Myocyte (in vitro differentiated cells): Measurements from ENCODE around the gene NPAS2. TPM values are rescaled to one million over a fixed set of nuclear protein-coding genes. Genes with fewer than 3 reads are reported as not detected.

ENCODE experiments used
- DNase-seq: peaks from one replicate; pipeline ENCODE4 v3.0.0-alpha.2; 2012; ENCODE audit warnings: low read depth
- polyA plus RNA-seq: library from polyadenylated mRNA; unstranded; fragments of >200 nt; gene quantifications from one replicate; pipeline ENCODE4 v1.2.1, GENCODE V29; 2012; ENCODE audit warnings: missing spikeins
- total RNA-seq: library from RNA; depleted of rRNA; stranded (reverse); fragments of >200 nt; gene quantifications from 2 replicates; pipeline ENCODE4 v1.2.3, GENCODE V29; 2014

Gene NPAS2, protein sequence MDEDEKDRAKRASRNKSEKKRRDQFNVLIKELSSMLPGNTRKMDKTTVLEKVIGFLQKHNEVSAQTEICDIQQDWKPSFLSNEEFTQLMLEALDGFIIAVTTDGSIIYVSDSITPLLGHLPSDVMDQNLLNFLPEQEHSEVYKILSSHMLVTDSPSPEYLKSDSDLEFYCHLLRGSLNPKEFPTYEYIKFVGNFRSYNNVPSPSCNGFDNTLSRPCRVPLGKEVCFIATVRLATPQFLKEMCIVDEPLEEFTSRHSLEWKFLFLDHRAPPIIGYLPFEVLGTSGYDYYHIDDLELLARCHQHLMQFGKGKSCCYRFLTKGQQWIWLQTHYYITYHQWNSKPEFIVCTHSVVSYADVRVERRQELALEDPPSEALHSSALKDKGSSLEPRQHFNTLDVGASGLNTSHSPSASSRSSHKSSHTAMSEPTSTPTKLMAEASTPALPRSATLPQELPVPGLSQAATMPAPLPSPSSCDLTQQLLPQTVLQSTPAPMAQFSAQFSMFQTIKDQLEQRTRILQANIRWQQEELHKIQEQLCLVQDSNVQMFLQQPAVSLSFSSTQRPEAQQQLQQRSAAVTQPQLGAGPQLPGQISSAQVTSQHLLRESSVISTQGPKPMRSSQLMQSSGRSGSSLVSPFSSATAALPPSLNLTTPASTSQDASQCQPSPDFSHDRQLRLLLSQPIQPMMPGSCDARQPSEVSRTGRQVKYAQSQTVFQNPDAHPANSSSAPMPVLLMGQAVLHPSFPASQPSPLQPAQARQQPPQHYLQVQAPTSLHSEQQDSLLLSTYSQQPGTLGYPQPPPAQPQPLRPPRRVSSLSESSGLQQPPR
- 4.9 and 10.2 TPM in 2 replicates for total RNA-seq
- polyA plus RNA-seq, result 24.7 TPM

DNA sequence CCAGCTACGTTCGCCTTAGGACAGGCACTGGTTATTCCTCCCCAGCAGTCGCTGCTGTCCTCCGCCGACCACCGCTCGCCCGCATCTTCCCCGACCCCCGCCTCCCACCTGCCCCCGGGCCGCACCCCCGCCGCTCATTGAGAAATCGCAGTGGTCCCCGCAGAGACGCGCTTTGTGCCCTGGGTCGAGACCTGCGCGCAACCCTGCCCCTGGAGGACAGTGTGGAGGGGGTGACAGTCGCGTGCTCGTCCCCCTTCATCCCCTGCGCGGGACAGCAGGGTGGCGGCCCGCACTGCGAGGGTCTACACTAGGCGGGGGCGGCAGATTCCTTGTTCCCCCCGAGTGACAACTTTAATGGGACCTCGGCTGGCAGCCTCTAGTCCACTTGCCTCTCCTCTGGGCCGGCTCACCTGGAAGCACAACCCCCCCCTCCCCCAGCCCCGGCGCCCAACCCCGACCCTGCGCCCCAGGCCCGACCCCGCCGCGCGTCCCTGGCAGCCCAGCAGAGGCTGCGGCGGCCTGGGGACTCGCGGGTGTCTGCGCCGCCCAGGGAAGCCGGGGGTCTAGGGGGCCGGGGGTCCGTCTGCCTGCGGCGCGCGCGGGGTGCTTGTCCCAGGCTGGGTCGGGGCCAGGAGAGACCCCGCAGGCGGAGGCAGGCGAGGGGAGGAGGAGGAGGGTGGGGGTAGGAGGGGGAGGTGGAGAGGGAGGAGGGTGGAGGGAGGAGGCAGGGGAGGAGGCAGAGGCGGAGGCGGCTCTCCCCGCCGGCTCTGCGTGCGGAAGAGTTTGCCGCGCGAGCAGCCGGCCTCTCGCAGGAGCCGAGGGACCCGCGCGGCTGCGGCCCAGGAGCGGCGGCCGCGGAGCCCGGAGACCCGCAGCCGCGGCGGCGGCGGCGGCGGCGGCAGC is at the start of gene NPAS2:
NPAS2 (plus strand) TSS at position 770 of the 903 bp plus-strand sequence. CDS start 84,616 bp downstream, outside the sequence.
- DNase-seq, result peak; percentile 49

DNA sequence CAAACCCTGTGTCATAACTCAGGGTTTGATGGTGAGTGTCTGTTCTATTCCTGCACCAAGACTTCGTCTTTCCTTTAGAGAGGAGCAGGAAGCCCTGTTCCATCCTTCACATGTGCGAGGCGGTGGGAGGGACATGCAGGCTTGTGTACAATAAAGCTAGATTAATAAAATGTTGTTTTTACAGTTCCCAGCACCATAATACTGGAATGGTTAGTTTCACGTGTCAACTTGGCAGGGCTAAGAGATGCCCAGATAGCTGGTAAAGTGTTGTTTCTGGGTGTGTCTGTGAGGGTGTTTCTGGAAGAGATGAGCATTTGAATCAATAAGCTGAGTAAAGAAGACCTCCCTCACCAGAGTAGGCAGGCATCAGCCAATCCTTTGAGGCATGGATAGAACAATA is 48.8 kb upstream of the NPAS2 start:
- DNase-seq, result no peak

DNA sequence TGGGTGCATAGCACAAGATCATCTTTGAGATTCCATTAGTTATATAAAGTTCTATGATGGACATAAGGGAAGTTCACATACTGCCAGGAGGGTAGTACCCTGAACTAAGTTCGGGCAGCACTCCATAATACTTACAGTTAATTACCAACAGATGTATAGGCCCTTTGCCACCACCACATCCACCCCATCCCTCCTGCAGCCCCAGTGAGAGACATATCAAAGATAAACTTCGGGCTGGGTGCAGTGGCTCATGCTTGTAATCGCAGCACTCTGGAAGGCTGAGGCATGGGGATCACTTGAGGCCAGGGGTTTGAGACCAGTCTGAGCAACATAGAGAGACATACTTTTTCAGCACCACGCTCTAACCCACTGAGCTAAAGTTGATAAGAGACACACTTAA is 46.4 kb upstream of the NPAS2 start:
- DNase-seq, result no peak

DNA sequence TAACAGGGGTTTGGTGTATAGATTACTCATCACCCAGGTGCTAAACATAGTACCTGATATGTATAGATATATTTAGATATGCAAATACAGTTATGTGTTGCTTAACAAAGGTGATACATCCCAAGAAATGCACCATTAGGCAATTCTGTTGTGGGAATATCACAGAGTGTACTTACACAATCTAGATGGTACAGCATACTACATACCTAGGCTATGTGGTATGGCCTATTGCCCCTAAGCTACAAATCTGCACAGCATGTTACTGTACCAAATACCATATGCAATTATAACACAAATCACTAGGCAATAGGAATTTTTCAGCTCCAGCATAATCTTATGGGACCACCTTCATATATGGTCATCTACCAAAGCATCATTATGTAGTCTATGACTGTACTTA is 43.5 kb upstream of the NPAS2 start:
- no peak for DNase-seq

DNA sequence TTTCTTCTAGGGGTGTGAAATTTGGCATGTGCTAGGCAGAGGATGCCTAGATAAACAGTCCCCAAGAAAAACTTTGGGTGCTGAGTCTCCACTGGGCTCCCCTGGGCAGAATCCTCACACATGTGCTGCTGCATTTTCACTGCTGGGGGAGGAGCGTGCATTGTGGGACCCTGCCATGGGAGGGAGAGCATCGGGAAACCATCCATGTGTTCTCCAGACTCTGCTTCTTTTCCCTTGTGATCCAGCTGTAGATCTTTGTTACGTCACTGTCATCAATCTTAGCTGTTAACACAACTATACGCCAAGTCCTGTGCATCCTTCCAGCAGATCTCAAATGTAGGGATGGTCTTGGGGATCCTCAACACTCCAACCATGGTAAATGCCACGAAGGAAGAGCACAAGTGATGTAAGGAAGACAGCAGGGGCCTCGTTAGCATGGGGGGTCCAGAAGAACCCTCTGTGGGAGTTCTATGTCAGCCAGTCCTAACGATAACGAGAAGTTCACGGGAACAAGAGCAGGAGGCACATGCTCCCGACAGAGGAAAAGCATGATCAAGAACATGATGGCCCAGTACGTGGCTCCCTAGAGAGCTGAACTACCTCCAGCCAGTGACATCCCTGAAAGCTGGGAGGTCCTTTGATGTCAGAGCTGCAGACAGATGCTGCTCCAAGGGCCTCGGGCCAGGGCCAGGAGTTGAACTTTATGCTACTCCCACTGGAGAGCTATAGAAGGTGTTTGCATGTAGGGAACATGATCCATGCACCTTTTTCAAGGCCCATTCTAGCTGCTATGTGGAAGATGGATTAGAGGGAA is 41.1 kb upstream of the NPAS2 start:
- DNase-seq, result no peak

DNA sequence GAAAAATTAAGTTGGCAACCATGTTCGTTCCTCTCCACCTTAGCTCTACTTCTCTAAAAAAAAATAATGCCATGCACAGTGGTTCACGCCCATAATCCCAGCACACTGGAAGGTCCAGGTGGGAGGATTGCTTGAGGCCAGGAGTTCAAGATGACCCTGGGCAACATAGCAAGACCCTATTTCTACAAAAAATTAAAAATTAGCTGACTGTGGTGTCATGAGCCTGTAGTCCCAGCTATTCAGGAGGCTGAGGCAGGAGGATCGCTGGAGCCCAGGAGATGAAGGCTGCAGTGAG is 40.1 kb upstream of the NPAS2 start:
- DNase-seq, result no peak

DNA sequence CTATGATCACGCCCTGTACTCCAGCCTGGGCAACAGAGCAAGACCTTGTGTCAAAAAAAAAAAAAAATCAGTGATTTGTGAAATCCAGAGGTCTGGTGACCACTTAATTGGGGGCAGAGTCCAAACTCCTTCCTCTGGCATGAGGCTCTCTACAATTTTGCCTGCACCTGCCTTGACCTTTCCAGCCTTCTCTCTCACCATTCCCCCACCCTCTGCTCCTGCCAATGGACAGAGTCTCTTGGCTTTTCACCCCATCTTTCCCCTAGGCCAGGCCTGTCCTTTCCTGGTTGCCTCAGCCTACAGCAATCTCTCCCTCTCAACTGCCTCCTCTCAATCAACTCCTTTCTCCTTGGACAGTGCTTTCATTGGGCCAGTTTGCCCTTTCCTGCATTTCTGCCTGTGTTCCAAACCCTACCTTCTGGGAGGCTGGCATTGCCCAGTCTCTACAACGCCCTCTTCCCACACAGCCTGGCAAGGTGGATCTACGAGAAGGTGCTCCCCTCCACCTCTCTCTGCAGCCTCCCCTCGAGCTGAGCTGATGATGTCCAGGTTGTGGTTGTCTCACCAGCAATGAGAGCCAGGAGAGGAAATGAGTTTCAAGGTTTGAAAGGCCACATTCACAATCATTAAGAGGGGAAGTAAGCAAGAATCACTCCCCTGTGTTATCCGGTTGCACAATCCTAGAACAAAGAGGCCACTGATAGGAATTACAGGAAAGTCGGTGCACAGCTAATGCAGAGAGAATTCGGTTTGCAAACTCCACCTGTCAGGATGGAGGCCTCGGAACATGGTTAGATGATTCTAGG is 39.5 kb upstream of the NPAS2 start:
- peak; percentile 28 for DNase-seq

DNA sequence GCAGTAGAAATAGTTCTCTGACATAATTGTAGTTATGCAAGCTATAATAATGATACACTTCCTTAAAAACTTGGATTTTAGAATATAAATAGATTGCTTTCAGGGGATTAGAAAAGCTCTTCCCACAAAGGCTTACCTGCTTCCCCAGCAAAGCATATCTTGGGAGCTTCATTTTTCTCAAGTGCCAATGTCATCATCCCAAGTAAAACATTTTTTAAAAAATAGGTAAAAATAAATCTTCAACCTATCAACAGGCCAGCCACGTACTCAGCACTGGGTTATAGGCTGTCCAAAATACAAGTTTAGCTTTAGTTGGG is 39.0 kb upstream of the NPAS2 start:
- no peak for DNase-seq

DNA sequence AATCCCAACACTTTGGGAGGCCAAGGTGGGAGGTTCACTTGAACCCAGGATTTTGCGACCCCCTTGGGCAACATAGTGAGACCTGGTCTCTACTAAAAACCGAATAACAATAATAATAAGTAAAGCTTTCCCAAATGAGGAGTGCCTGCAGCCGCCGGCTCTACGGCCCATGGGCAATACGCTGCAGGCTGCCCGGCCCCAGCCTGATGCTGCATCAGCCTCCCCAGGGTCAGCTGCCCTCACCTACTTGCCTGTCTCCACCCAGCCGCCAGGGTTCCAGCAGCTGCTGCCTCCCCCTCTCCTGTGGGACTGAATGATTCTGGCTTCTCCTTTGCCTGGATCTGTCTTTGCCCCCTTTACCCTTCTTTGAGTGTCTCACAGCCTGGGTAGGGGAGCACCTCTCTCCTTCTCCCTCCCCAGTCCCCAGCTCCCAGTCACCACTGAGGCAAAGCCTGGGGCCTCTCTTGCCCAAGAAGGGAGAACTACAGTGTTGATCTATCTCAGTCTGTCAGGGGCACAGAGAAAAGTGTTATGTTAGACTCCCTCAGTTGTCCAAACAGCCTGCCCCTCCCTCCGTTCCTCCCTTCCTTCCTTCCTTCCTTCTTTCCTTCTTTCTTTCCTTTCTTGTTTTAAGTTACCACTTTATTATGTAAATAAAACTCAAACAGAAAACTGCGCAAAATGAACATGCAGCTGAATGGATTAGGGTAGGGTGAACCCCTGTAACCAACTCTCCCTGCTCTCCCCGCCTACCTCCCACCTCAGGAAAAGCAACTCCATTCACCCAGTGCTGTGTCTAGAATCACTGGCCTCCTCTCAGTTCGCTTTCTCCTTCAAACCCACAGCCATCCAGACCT is 38.2 kb upstream of the NPAS2 start:
- DNase-seq, result no peak

DNA sequence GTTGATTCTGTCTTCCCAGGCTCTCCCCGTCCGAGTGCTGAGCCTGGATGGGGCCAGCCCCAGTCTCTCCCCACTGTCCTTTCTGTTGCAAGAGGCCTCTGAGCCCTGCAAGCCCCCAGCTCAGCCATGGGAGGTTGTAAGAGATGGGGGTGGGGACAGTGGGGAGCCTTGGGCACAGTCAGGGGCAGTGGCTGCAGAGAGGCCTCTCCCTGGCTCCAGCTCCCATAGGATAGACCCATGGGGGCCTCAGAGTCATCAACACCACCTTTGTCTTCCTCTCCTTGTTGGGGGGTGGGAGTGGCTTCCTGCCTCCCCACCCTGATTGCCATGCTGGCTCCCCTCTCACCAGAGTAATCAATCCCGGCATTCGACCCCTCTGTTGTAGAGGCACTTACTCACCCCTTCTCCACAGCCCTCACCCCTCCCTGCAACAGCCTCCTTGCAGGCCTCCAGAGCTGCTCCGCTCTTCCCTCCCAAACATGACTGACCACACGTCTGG is 37.5 kb upstream of the NPAS2 start:
- no peak for DNase-seq

DNA sequence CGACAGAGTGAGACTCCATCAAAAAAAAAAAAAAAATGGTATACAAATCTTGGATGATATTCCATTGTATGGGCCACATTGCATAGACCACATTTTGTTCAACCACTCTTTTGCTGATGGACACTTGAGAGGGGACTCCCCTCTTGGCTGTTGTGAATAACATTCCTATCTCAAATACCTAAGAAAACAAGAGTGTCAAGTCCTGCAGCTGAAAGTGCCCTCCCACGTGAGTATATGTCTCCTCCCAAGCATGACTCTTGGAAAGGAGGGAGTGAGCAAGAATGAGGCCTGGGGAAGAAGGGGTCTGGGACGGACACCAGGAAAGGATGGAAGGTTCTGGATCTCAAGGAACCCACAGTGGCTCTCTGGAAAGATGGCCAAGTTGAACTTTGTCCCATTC is 36.0 kb upstream of the NPAS2 start:
- DNase-seq, result no peak

DNA sequence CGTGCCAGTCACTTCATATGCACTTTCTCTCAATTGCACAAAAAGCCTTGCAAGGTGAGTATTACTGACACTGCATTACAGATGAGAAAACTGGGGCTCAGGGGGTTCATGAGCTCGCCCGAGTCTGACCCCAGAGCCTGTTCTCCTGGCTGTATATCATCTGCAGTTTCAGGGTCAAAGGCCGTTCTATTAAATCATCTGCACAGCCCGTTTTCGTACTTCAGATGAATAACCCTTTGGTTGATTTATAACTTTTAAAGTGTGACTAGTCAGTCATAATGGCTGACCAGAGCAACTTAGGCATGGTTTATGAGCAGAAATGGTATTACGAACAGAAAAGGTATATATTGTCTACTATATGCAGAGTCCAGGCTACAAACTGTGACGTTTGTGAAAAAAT is 35.3 kb upstream of the NPAS2 start:
- DNase-seq, result no peak

DNA sequence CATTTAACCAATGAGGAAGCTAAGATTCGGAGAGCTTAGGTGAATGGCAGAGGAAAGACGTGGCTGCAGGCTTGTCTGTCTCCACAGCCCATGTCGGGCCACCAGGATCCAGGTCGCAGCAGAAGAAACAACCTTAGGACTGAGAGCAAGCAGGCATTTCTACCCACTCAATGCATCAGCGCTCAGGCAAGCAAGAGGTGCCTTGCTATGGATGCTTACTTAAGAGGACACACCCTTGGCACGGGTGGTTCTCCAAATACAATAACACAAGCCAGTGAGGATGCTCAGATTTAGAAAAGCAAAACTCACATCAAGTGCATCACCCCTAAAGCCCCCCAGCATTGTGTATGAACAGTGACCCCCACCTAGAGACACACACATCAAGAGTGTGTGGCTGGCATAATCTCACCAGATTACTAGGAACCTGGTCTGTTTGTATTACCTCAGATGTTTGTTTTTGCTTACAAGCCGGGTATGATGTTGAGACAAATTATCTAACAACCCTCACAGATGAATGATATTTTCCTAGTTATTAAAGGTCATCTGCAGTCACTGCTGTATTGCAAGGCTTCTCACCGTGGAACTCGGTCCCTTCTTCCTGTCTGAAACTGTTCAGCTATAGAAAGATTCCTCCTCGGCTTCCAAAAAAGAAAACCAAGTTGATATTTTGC is 34.2 kb upstream of the NPAS2 start:
- no peak for DNase-seq

DNA sequence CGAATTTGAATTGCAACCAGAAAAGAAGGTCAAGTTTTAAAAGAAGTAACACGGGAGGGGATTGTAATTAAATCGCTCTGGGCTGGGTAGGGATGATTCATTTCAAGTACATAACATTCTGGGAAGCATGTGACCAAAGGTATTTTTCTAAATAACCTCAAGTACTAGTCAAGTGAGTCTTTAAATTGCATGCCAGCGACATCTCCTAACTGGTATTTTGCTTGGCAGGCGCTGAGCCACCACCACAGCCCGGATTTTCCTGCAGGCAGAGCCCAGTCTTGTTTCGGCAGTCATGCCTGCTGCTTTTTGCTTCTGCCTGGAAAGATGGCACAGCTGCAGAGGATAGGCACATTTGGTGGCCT is 33.7 kb upstream of the NPAS2 start:
- DNase-seq, result peak; percentile 84

DNA sequence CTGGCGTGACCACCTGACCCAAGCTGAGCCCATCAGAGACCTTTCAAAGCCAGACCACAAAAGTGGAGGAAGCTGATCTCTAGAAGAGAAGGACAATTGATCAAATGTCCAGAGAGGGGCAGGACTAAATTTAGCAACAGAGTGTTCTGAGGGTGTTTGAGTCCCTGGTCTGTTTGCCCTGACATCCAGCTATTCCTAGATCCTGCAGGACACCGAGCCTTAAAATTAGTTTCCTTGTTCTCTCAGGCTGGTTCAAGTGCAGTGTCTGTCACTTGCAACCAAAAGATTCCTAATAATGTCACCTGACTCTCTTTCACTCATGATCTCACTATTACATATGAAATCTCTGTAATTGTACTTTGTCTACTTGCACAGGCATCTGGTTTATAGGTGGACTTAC is 33.0 kb upstream of the NPAS2 start:
- DNase-seq, result no peak

DNA sequence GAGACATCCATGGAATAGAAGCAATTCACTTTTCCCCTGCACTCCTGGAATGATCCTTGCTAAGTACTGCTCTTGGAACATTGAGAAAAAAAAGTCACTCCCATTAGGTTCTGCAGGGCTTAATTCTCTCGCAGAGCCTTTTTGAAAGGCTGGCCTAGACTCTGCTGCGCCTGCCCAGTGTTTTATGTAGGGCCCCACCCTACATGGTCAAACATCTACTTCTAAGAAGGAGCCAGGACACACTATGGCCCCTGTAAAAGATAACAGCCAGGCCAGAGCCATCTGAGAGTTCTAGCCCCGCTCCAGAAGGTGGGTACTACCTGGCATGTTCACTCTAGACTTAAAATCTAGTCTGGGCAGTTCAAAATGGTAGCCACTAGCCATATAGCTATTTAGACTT is 30.6 kb upstream of the NPAS2 start:
- DNase-seq, result no peak

DNA sequence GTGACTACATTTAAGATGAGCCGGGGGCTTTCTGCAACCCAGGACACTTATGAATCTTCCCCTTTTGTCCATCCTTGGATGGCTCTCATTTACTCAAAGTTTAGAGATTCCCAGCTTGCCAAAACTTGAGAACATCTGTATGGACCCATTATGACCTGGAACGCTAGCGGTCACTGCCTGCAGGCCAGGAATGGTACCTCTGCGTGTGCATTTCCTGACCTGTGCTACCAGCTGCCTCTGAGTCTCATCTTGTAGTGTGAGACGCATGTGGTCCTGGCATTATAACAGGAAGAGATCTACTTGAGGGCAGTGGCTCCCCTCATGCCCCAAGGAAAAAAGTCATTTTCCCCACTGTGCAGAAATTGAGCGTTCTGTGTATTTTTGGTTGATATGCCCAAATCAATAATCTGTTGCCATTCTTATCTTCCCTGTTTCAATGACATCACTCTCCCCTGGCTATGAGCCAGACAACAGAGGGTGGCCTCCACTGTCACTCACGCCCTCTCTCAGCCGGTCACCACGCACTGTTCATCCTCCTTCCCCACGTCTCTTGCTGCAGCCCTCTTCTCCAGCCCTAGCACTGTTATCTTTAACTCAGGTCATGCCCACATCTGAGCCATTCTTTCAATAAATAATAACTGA is 28.5 kb upstream of the NPAS2 start:
- DNase-seq, result no peak

DNA sequence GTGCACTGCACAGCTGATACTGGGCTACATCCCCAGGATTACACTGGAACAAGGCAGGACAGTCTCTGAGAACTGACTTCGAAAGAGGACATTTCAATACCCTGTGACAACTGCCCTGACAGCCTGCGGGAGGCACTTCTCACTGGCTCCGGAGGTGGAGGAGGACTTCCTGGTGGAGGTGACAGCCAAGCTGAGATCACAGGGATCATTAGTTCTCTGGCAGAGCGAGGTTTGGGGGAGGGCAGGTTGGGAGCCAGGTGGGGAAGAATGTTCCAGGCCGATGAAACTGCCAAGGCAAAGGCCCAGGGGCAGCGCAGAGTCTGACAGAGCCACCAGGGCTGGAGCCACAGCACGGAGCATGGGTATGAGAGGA is 28.0 kb upstream of the NPAS2 start:
- no peak for DNase-seq
